Measurements from ENCODE around the gene CDKL5. TPM values are rescaled to one million over a fixed set of nuclear protein-coding genes. Genes with fewer than 3 reads are reported as not detected.

Gene CDKL5
- total RNA-seq, 1 experiment from 2014 or later: 0.87 TPM

DNA sequence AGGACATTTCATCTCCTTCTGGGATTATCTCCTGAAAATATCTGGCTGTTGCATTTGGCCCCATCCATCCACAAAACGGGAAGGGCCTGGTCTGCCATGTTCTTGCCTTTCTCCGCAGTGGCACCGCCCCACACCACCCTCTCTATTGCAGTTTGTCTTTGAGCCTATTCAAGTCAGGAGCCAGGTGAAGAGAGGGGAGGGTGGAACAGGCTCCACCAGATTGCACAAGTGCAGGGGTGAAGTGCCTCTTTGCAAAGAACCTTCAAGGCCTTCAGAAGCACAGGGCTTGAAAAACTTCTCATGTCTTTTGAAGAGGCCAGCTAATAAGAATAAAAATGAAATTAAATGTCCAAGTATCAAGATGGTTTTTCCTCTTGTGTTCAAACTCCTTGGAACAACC lies 217.8 kb downstream of the CDKL5 start:
- no peak for DNase-seq (ENCODE audit: low read depth)

DNA sequence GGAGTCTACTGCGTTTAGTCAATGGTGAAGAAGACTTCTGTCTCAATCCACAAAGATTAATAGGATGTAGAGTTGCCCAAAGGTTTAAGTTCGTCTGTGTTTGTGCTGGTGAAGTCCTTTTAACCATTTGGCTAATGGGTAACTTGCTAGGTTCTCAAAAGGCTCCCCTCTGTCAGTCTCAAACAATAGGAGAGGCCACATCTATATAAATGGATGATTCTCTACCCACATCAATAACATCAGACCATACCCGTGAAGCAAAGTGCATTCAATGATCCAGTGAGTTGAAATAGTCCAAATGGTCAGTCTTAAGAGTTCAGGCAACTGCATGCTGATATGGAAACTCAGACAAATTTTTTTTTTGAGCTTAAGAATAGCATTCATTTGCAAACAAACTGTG lies 218.4 kb downstream of the CDKL5 start:
- DNase-seq (ENCODE audit: low read depth): no peak

DNA sequence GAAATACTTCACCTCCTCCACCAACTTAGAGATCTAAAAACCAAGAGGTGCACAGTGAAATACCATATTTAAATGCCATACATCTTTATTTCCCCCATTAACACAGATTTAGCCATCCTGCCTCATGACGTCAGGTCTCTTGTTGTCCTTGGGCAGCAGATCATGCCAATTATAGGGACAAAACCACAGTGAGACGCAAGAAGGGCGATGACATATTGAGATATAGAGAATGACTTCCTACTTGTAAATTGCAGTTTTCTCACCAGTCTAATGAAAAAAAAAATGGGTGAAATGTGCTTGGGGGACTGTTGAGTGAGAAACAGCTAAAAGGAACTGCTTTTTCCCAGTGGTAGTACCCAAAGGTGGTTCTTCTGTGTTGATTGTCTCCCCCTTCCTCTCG lies 222.2 kb downstream of the CDKL5 start:
- DNase-seq (ENCODE audit: low read depth): no peak

DNA sequence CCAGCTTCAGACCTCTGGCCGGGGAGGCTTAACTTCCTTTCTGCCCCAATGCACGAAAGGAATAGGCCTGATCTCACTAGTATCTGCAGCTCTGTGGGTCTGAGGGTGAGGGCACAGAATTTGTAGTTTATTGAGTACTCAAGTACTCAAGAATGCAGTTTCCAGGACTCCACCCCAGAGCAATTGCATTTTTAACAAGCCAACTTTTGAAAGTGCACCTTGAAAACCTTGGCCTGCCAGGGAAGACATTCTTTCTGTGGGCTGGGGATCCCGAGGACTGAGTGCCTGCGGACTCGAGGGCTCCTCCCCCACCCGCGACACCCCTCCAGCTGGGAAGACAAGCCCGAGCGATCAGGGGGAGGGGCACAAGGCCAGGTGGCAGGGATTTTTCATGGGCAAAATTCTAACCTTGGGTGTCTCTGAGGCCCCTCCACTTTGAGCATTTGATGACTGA lies 224.1 kb downstream of the CDKL5 start:
- DNase-seq (ENCODE audit: low read depth): no peak

DNA sequence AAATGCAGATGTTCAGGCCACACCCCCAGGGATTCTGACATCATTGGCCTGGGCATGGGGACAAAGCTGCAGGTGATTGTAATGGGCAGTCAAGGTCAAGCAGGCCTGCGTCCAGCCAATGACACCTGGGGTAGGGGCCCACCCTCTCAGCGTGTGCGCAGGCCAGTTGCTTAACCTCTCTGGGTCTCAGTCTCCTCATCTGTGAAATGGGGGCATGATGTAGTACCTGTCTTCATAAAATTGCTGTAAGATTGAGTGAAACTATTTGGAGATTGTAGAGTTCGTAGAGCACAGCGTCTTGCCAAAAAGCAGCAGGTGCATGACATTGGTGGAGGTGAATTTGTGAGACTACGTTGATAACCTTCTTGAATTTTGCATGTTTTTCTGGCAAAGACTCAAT lies 225.3 kb downstream of the CDKL5 start:
- no peak for DNase-seq (ENCODE audit: low read depth)

DNA sequence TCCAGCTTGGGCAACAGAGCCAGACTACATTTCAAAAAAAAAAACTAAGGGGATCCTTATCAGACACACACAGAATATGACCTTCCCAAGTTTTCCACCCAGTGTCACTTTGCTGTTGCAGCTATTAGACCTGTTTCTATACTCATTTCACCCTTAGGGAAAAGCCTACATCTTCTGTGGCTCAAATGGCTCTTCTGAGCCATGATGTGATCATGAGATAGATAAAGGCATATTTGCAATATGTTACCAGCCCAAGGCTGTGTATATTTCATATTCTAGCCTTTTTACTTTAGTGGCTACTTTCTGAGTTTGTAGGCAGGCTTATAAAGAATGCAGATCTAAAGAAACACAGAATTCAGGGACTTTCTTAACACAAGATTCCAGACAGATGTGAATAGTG lies 227.2 kb downstream of the CDKL5 start:
- DNase-seq (ENCODE audit: low read depth): no peak

DNA sequence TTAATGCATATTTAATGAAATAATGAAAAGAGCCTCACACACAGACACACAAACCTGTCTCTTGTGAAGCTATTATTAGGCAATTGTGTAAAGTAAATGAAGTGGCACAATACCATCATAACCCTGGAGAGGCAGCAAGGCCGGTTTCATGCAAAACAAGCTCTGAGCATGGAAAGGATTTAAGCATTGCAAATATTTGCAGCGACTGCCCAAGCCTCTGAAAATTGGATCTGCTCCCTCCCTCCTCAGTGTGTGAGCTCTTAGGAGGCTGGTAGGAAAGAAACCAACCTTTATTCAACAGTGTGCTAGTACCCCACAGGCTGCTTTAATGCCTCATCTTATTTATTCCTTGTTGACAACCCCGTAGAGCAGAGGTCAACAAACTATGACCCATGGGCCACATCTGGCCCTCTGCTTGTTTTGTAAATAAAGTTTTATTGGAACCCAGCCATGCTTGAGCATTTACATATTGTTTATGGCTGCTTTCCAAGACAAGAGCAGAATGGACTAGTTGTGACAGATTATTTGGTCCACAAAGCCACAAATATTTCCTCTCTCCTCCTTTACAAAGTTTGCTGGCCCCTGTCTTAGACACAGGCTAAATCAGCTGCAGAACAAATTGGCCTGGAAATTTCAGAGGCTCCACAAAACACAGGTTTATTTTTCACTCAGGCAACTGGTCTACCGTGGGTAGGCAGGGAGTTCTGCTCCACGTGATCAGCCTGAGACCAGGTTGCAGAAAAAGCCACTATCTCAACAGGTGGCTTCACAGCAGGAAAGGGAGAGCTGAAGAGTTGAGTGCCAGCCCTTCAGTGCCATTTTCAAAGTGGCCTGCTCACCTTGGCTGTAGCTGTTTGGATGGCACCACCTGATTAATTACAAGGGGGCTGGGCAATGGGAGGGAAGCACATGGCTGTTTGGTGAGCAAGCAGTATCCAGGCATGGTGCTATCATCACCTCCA lies 229.7 kb downstream of the CDKL5 start:
- DNase-seq (ENCODE audit: low read depth): no peak

DNA sequence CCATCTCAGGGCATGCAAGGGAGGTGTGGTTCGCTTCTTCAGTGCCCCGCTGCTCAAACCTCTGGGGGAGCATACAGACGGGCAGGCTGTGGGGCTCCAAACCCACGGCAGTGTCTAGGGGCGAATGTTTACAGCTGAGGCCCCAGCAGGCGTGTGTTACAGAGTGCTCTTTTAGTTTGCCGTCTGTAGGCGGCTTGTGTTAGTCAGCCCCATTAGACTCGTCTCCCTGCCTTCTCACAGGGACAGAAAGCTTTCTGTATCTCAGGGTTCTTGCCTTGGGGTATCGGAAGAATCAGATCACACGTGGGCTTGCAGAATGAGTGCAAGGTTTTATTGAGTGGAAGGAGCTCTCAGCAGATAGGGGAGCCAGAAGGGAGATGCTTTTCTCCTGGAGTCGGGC lies 235.9 kb downstream of the CDKL5 start:
- no peak for DNase-seq (ENCODE audit: low read depth)

DNA sequence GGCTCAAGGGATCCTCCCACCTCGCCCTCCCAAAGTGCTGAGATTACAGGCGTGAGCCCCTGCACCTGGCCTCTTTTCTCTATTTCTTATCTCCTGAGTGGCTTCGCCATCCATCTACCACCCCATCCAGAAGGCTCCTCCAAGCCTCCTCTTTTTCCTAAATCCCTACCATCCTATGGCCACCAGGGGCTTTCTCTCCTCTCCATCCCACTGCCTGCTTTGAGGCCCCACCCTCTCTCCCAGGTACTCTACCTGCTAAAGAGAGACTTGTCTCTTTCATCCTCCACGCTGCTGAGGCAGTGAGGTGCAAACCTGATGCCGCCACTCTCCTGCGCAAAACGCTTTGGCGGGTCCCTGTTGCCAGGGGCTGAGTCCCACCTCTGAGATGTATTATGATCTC lies 239.5 kb downstream of the CDKL5 start:
- no peak for DNase-seq (ENCODE audit: low read depth)

DNA sequence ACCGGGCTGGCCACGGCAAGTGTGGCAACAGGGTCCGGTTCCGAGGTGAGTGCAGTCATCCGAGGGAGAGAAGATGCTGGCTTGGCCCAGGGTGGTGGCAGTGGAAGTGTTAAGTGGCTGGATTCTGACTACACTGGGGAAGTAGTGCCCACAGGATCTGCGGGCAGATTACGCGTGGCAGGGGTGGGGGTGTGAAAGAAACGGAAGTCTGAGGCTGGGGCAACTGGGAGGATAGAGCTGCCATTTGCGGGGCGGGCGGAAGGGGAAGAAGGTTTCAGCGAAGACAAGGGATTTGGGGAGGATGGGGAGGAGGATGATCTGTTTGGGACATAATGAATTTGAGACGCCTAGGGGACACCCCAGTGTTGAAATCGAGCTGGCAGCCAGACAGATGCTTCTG lies 241.2 kb downstream of the CDKL5 start:
- DNase-seq (ENCODE audit: low read depth): no peak

DNA sequence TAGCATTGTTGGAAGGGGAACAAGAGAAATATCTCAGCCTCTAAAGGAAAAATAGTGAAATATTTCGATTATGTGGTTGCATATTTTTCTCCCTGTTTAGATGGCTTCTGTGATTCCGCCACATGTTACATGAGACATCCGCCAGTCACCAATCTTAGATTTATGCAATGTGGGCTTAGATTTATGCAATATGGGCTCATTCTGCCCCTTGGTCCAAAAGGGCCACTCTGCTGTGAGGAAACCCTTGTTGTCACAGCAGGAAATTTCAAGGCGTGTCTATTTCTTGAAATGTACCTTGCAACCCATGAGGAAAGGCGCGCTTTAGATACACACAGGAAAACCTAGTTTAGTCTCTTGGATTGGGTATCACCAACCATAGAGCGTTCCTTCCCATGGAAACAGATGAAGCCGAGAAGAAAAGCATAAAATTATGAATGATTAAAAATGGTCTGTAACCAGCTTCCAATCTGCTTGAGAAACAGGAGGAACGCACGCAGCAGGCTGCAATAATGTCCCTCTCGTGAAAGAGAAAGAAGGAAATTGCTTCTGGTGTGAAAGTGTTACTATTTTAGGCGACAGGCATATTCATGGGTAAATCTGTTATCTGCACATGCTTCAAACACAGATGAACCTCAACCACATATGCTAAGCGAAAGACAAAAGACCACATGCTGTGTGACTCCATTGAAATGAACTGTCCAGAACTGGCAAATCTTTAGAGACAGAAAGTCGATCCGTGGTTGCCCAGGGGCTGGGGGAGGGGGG lies 242.8 kb downstream of the CDKL5 start:
- no peak for DNase-seq (ENCODE audit: low read depth)

DNA sequence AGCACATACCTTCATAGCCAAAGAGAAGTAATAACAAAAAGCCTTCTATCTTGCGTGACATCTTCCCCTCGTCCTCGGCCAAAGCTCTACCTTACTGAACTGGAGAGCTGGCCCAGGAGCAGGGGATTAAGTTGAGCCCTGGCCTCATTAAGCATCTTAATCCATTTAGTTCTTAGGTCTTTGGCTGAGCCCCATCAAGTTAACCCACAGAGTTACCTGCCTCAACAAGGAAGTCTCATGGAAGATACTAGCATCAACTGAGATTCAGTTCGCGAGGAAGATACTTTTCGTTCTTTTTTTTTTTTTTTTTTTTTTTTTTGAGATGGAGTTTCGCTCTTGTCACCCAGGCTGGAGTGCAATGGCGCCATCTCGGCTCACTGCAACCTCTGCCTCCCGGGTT lies 246.6 kb downstream of the CDKL5 start, which contains the start of gene RS1:
TSS of gene RS1 (minus strand) at position 101 of the 400 bp plus-strand sequence. CDS start at position 61, 40 bp downstream.
- DNase-seq (ENCODE audit: low read depth): no peak

DNA sequence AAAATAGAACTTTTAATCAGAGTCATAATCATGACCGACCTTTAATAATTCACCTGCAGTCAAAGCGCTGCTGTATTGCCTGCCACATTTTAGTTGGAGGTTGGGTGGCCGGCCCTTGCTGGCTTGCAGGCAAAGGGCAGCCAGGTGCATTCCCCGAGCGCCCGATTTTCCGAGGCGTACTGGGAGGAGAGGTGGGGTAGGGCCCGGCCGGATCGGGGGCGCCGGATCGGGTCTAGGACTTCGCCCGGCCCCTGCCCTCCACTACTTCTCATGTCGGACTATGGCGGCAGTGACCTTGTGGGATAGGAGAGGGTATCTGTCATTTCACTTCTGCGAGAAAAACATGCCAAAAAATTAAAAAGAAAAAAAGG lies 249.0 kb downstream of the CDKL5 start:
- DNase-seq (ENCODE audit: low read depth): no peak

DNA sequence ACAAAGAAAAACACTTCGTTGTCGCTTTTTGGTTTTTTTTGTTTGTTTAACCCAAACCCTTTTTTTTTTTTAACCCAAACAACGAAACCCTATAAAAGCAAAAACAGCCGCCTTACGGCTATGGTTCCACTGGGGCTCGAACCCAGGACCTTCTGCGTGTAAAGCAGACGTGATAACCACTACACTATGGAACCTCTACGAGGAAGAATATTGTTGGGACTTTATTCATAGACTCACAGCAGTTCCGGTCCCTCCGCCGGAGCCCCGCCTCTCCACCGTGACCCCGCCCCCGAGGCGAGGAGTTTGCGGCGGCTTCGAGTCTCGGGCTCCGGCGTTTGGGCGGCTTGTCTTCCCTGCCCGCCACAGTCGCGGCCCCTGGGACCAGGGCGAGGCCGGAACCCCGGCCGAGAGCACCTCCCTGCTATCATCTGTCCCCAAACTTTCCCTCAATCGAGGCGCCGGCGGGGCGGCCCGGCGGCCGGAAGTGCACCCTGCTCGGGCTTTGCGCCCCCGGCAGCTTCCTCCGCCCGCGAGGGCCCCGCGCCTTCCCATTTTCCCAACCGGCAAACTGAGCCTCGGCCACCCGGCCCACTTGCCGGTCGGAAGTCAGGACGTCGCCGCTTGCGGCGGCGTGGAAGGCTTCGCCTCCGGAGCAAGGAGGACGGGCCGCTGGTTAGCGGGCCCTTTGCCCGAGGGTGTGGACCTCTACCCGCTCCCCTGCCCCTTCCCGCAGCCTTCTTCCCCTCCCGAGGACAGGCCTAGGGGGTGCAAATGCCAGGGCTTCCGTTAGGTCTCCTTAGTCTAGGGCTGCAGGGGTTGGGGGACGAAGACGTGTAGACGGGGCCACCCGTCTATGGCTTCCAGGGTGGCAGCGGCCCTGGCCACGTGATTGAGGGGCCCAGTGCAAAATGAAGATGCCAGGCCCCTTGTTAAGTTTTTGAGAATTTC lies 249.7 kb downstream of the CDKL5 start:
- DNase-seq (ENCODE audit: low read depth): peak; percentile 61

DNA sequence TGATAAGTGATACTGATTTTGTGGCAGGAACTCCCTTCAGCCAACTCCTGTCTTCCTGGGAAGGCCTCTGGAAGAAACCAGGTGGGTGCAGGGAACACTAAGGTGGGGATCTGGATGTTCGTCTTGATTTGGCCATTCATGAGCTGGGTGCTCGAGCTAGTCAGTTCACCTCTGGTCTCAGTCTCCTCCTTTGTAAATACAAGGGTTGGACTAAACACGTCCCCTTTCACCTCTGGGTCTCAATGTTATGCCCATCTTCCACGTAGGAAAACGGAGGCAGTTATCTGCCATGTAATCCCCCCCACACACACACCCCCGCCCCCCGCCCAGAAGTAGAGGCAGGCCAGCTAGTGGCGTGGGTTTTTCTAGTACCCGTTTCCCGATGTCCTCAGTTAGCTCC lies 250.6 kb downstream of the CDKL5 start:
- no peak for DNase-seq (ENCODE audit: low read depth)

DNA sequence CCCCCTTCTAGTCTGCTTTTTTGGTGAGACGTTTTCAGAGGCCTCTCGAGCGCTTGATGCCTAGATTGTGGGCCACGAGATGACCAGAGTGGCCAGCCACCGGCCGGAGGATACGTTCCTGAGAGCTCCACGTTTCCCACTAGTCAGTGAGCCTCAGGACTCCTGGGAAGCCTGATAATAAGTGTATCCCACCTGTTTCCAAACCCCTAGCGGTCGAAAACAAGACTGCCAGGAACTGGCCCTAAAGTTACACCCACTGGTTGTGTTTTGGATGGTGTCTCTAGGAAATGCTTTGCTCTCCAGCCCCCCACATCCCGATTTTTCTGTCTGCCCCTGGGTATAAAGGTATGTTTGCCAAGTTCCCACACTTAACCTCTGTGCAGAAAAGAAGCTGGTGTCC lies 251.1 kb downstream of the CDKL5 start:
- DNase-seq (ENCODE audit: low read depth): no peak

DNA sequence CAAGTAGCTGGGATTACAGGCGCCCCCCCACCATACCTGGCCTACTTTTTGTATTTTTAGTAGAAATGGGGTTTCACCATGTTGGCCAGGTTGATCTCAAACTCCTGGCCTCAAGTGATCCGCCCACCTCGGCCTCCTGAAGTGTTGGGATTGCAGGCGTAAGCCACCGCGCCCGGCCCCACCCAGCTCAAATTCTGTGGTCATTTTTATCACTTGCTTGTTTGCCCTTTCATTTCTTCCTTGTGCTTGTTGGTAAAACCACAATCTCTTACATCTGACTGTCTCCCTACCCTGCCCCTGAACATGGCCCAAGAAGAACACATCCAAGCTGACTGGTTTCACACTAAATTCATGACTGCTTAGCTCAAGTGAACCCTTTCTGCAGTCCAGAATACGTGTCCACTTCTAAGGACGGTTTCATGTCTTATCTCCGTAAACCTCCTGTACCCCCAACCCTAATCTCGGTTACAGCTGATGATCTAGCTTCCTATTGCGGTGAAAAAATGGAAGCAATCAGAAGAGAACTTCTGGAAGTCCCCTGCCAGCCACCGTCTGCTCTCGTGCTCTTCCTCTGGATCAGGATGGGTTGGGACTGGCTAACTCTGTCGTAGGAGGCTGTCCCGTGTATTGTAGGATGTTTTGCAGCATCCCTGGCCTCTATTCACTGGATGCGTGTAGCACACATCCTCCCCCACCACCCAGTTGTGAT lies 251.9 kb downstream of the CDKL5 start:
- DNase-seq (ENCODE audit: low read depth): no peak

DNA sequence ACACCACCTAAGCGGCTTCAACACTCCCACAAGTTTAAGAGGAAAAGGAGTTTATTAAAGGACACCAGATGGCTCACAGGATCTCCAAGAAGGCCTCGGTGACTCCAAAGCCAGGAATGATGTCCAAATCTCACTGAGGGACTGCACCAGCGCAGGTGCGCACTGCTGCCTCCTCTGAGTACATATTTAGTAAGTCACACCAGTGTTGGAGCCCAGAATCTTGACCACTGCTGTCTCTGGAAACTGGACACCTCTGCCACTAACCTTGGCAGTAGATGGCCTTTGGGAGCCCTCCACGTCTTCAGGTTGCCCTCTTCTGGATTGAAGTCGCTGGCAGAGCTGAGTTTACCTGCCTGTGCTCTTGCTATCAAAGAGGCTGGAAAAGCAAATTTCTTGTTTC lies 256.6 kb downstream of the CDKL5 start:
- DNase-seq (ENCODE audit: low read depth): no peak

DNA sequence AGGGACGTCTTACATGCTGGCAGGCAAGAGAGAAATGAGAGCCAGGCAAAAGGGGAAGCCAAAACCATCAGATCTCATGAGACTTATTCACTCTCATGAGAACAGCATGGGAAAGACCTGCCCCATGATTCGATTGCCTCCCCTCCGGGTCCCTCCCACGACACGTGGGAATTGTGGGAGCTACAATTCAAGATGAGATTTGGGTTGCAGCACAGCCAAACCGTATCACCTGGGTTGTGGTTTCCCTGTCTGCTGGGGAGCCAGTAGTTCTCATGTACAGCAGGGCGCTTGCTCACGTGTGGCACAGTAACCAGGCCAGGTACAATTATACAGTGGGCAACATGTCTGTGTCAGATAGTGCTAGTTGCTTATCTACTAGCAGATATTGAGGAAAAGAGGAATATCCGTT lies 257.6 kb downstream of the CDKL5 start:
- no peak for DNase-seq (ENCODE audit: low read depth)

DNA sequence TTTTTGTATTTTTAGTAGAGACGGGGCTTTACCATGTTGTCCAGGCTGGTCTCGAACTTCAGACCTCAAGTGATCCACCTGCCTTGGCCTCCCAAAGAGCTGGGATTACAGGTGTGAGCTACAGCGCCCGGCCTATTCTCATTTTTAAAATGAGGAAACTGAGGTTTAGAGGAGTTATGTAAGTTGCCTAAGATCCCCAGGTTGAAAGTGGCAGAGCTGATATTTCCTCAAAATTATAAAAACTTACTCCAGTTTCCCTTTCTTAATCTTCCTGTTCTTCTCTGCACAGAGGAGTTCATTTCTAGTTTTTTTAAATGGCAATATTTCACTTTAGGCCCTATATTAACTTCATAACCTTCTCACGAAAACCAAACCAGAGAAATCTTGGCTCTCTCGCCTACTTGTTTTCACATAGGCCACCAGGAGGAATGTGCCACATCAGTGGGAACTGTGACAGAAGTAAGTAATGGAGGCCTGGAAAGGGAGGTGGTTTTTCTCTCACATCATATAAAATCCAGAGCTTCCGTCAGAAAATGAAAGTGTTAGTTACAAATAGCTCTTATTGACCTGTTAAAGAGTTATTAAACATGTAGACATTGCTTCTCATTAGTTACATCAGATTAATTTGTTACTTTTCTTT lies 262.6 kb downstream of the CDKL5 start:
- DNase-seq (ENCODE audit: low read depth): no peak

Data from HT1080 (cell line).